Measurements from ENCODE around the gene MLLT3. TPM values are rescaled to one million over a fixed set of nuclear protein-coding genes. Genes with fewer than 3 reads are reported as not detected.

MLLT3 gene
- total and polyA plus RNA-seq, 4 donors, result 3.6 to 16.5 (median 6.6) TPM

- no peaks in the 10 kb centered on the region for H3K36me3 ChIP-seq (ENCODE audit: control insufficient read depth in 1 of 2, insufficient read depth in 2 of 2, low read length in 1 of 2)
- ATAC-seq (ENCODE audit: low FRiP score) (no peak), DNase-seq (no peak)
- no peaks in the 10 kb centered on the region for H3K4me1 ChIP-seq (ENCODE audit: control insufficient read depth in 1 of 2, insufficient read depth in 2 of 2, low read length in 2 of 2)
- intact Hi-C loops (cut with DNase I), result no loop called here
- no peaks in the 10 kb centered on the region for H3K27me3 ChIP-seq (ENCODE audit: control insufficient read depth in 1 of 2, insufficient read depth in 2 of 2, low read length in 1 of 2)
- H3K9me3 ChIP-seq (ENCODE audit: control insufficient read depth, low read length), result no peaks in the 10 kb centered on the region
- WGBS, 2 donors, result 82 to 89% methylated on average over 2 of the region's 2 CpGs
- no peak overlapping the region for H3K27ac ChIP-seq (ENCODE audit: low read depth in 1 of 2, low read length in 2 of 2)
- H3K4me3 ChIP-seq (ENCODE audit: low read length in 2 of 2), result no peak overlapping the region
These were observed 126.0 kb downstream of the MLLT3 start for GRCh38 chr9:20496328-20496727.

- Histone ChIP-seq H3K4me1 (ENCODE audit: control insufficient read depth in 1 of 2, insufficient read depth in 2 of 2, low read length in 2 of 2) (no peaks in the 10 kb centered on the region), H3K9me3 (ENCODE audit: control insufficient read depth, low read length) (no peaks in the 10 kb centered on the region), H3K27me3 (ENCODE audit: control insufficient read depth in 1 of 2, insufficient read depth in 2 of 2, low read length in 1 of 2) (no peaks in the 10 kb centered on the region), H3K36me3 (ENCODE audit: control insufficient read depth in 1 of 2, insufficient read depth in 2 of 2, low read length in 1 of 2) (no peaks in the 10 kb centered on the region), H3K4me3 (ENCODE audit: low read length in 2 of 2) (no peak overlapping the region), H3K27ac (ENCODE audit: low read depth in 1 of 2, low read length in 2 of 2) (no peak overlapping the region)
- WGBS, 2 donors, result 64 to 69% methylated on average over 3 of the region's 3 CpGs
- intact Hi-C loops (cut with DNase I), result no loop called here
- DNase-seq (no peak), ATAC-seq (ENCODE audit: low FRiP score) (no peak)
These were observed 127.2 kb downstream of the MLLT3 start for GRCh38 chr9:20495098-20495497.

GRCh38 chr9:20494035-20494434 lies 128.3 kb downstream of the MLLT3 start:
- Histone ChIP-seq H3K27ac (ENCODE audit: low read depth in 1 of 2, low read length in 2 of 2) (no peak overlapping the region), H3K9me3 (ENCODE audit: control insufficient read depth, low read length) (no peaks in the 10 kb centered on the region), H3K27me3 (ENCODE audit: control insufficient read depth in 1 of 2, insufficient read depth in 2 of 2, low read length in 1 of 2) (no peaks in the 10 kb centered on the region), H3K4me1 (ENCODE audit: control insufficient read depth in 1 of 2, insufficient read depth in 2 of 2, low read length in 2 of 2) (no peaks in the 10 kb centered on the region), H3K4me3 (ENCODE audit: low read length in 2 of 2) (no peak overlapping the region), H3K36me3 (ENCODE audit: control insufficient read depth in 1 of 2, insufficient read depth in 2 of 2, low read length in 1 of 2) (no peaks in the 10 kb centered on the region)
- DNase-seq, result no peak
- 85 to 90% methylated on average over 1 of the region's 1 CpG for WGBS, 2 donors
- no peak for ATAC-seq (ENCODE audit: low FRiP score)
- intact Hi-C loops (cut with DNase I), result no loop called here

GRCh38 chr9:20492772-20493171 lies 129.5 kb downstream of the MLLT3 start:
- intact Hi-C loops (cut with DNase I), result loop anchor here in 1 of 2 donors (1.0 kb wide), 1 partner anchor 7 kb away; no protein-coding TSS in a partner anchor
- no peaks in the 10 kb centered on the region for H3K4me1 ChIP-seq (ENCODE audit: control insufficient read depth in 1 of 2, insufficient read depth in 2 of 2, low read length in 2 of 2)
- H3K36me3 ChIP-seq (ENCODE audit: control insufficient read depth in 1 of 2, insufficient read depth in 2 of 2, low read length in 1 of 2), result no peaks in the 10 kb centered on the region
- no peaks in the 10 kb centered on the region for H3K9me3 ChIP-seq (ENCODE audit: control insufficient read depth, low read length)
- DNase-seq, result no peak
- ATAC-seq (ENCODE audit: low FRiP score), result no peak
- no peaks in the 10 kb centered on the region for H3K27me3 ChIP-seq (ENCODE audit: control insufficient read depth in 1 of 2, insufficient read depth in 2 of 2, low read length in 1 of 2)
- WGBS, 2 donors, result 83 to 87% methylated on average over 1 of the region's 1 CpG
- H3K4me3 ChIP-seq (ENCODE audit: low read length in 2 of 2), result no peak overlapping the region
- no peak overlapping the region for H3K27ac ChIP-seq (ENCODE audit: low read depth in 1 of 2, low read length in 2 of 2)

GRCh38 chr9:20491612-20492011 lies 130.7 kb downstream of the MLLT3 start:
- H3K36me3 ChIP-seq (ENCODE audit: control insufficient read depth in 1 of 2, insufficient read depth in 2 of 2, low read length in 1 of 2), result no peaks in the 10 kb centered on the region
- no peak overlapping the region for H3K27ac ChIP-seq (ENCODE audit: low read depth in 1 of 2, low read length in 2 of 2)
- intact Hi-C loops (cut with DNase I), result no loop called here
- no peaks in the 10 kb centered on the region for H3K9me3 ChIP-seq (ENCODE audit: control insufficient read depth, low read length)
- WGBS, 2 donors, result 94 to 99% methylated on average over 1 of the region's 1 CpG
- H3K4me1 ChIP-seq (ENCODE audit: control insufficient read depth in 1 of 2, insufficient read depth in 2 of 2, low read length in 2 of 2), result no peaks in the 10 kb centered on the region
- H3K4me3 ChIP-seq (ENCODE audit: low read length in 2 of 2), result no peak overlapping the region
- DNase-seq, result no peak
- no peak for ATAC-seq (ENCODE audit: low FRiP score)
- no peaks in the 10 kb centered on the region for H3K27me3 ChIP-seq (ENCODE audit: control insufficient read depth in 1 of 2, insufficient read depth in 2 of 2, low read length in 1 of 2)

GRCh38 chr9:20490246-20490834 lies 132.0 kb downstream of the MLLT3 start:
- Histone ChIP-seq H3K9me3 (ENCODE audit: control insufficient read depth, low read length) (no peaks in the 10 kb centered on the region), H3K4me1 (ENCODE audit: control insufficient read depth in 1 of 2, insufficient read depth in 2 of 2, low read length in 2 of 2) (no peaks in the 10 kb centered on the region), H3K27ac (ENCODE audit: low read depth in 1 of 2, low read length in 2 of 2) (no peak overlapping the region), H3K36me3 (ENCODE audit: control insufficient read depth in 1 of 2, insufficient read depth in 2 of 2, low read length in 1 of 2) (no peaks in the 10 kb centered on the region), H3K4me3 (ENCODE audit: low read length in 2 of 2) (no peak overlapping the region), H3K27me3 (ENCODE audit: control insufficient read depth in 1 of 2, insufficient read depth in 2 of 2, low read length in 1 of 2) (no peaks in the 10 kb centered on the region)
- ATAC-seq (ENCODE audit: low FRiP score), result no peak
- intact Hi-C loops (cut with DNase I), result no loop called here
- no peak for DNase-seq
- WGBS, 2 donors, result 95 to 98% methylated on average over 4 of the region's 4 CpGs

GRCh38 chr9:20488691-20489090 lies 133.6 kb downstream of the MLLT3 start:
- DNase-seq, result no peak
- H3K9me3 ChIP-seq (ENCODE audit: control insufficient read depth, low read length), result no peaks in the 10 kb centered on the region
- no peak for ATAC-seq (ENCODE audit: low FRiP score)
- WGBS, 2 donors, result 87 to 89% methylated on average over 1 of the region's 1 CpG
- H3K36me3 ChIP-seq (ENCODE audit: control insufficient read depth in 1 of 2, insufficient read depth in 2 of 2, low read length in 1 of 2), result no peaks in the 10 kb centered on the region
- no peaks in the 10 kb centered on the region for H3K27me3 ChIP-seq (ENCODE audit: control insufficient read depth in 1 of 2, insufficient read depth in 2 of 2, low read length in 1 of 2)
- no peaks in the 10 kb centered on the region for H3K4me1 ChIP-seq (ENCODE audit: control insufficient read depth in 1 of 2, insufficient read depth in 2 of 2, low read length in 2 of 2)
- intact Hi-C loops (cut with DNase I), result no loop called here
- H3K4me3 ChIP-seq (ENCODE audit: low read length in 2 of 2), result no peak overlapping the region
- no peak overlapping the region for H3K27ac ChIP-seq (ENCODE audit: low read depth in 1 of 2, low read length in 2 of 2)

- WGBS, 2 donors, result 82 to 90% methylated on average over 4 of the region's 4 CpGs
- Histone ChIP-seq H3K27ac (ENCODE audit: low read depth in 1 of 2, low read length in 2 of 2) (no peak overlapping the region), H3K36me3 (ENCODE audit: control insufficient read depth in 1 of 2, insufficient read depth in 2 of 2, low read length in 1 of 2) (no peaks in the 10 kb centered on the region), H3K4me3 (ENCODE audit: low read length in 2 of 2) (no peak overlapping the region), H3K9me3 (ENCODE audit: control insufficient read depth, low read length) (no peaks in the 10 kb centered on the region), H3K4me1 (ENCODE audit: control insufficient read depth in 1 of 2, insufficient read depth in 2 of 2, low read length in 2 of 2) (no peaks in the 10 kb centered on the region), H3K27me3 (ENCODE audit: control insufficient read depth in 1 of 2, insufficient read depth in 2 of 2, low read length in 1 of 2) (no peaks in the 10 kb centered on the region)
- intact Hi-C loops (cut with DNase I), result no loop called here
- DNase-seq, result no peak
- ATAC-seq (ENCODE audit: low FRiP score), result no peak
These were observed 135.7 kb downstream of the MLLT3 start for GRCh38 chr9:20486552-20486951.

GRCh38 chr9:20481437-20481836 lies 140.9 kb downstream of the MLLT3 start:
- intact Hi-C loops (cut with DNase I), result no loop called here
- no peaks in the 10 kb centered on the region for H3K27me3 ChIP-seq (ENCODE audit: control insufficient read depth in 1 of 2, insufficient read depth in 2 of 2, low read length in 1 of 2)

More at GRCh38 chr9:20481437-20481836, 140.9 kb downstream of the MLLT3 start:
- no peaks in the 10 kb centered on the region for H3K36me3 ChIP-seq (ENCODE audit: control insufficient read depth in 1 of 2, insufficient read depth in 2 of 2, low read length in 1 of 2)
- peaks cover 0 to 15% of the 10 kb centered on the region in 2 donors for H3K4me1 ChIP-seq (ENCODE audit: control insufficient read depth in 1 of 2, insufficient read depth in 2 of 2, low read length in 2 of 2)
- no peak overlapping the region for H3K4me3 ChIP-seq (ENCODE audit: low read length in 2 of 2)
- H3K9me3 ChIP-seq (ENCODE audit: control insufficient read depth, low read length), result no peaks in the 10 kb centered on the region
- WGBS, 2 donors, result 98 to 100% methylated on average over 5 of the region's 5 CpGs
- ATAC-seq (ENCODE audit: low FRiP score) (no peak), DNase-seq (no peak)
- no peak overlapping the region for H3K27ac ChIP-seq (ENCODE audit: low read depth in 1 of 2, low read length in 2 of 2)
